Measurements from ENCODE around the gene RPS3. TPM values are rescaled to one million over a fixed set of nuclear protein-coding genes. Genes with fewer than 3 reads are reported as not detected.

The RPS3 gene
- total RNA-seq, 3 donors from 2014 or later (not counting 1 experiment from before 2014, with no cell fraction given), result 2,027 to 2,376 (median 2,290) TPM

DNA sequence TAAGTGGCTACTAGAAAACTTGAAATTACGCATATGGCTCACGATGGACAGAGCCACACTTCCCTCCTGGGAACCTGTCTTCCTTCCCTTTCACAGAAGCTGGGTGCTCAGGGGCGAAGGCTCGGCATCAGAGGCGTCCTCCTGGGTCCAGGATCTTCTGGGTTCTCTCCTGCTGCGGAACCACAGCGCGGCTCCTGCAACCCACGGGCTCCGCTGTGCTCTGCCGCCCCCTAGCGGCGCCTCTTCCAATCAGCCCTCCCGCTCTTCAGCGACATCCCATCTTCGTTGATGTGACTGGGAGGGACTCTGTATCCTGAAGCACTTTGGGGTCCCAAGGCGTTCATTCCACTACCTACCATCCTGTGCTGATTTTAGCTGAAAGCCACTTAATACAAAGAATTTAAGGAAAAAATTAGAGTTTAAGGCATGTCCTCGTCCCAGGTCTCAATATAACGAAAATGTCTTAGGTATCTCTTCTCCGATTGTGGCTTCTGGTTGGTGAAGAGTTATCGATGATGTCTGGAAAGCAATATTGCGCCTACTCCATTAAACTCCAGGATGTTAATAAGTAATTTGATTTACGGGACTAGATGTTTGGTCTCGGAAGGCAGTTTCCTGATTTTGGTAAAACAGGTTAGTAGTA, 14.8 kb upstream of the RPS3 start:
- peak; percentile 67 to 85 (median 75) for ATAC-seq
- no peaks in the 10 kb centered on the region for H3K27me3 Mint-ChIP-seq (ENCODE audit: low read depth in 2 of 2)
- H3K4me1 Mint-ChIP-seq, result peaks cover 19 to 28% of the 10 kb centered on the region in 2 donors
- WGBS (ENCODE audit: insufficient coverage), result 21% methylated on average over 24 of the region's 24 CpGs
- H3K27ac Mint-ChIP-seq, result peak overlapping the region; percentile 92 to 95
- no peaks in the 10 kb centered on the region for H3K9me3 Mint-ChIP-seq
- peak; percentile 99 for TF ChIP-seq CTCF (IDR thresholded peaks at IDR 0.05)
- no peaks in the 10 kb centered on the region for H3K36me3 ChIP-seq (ENCODE audit: control insufficient read depth, insufficient read depth, low read length)
- peak overlapping the region; percentile 89 for H3K4me3 Mint-ChIP-seq
- H3K4me3 ChIP-seq (ENCODE audit: low read length), result no peak overlapping the region
- no peaks in the 10 kb centered on the region for H3K9me3 ChIP-seq (ENCODE audit: control insufficient read depth, insufficient read depth, low read length)
- DNase-seq, result peak; percentile 76 to 92
- intact Hi-C loops (cut with micrococcal nuclease), result loop anchor here (1.0 to 5.0 kb wide), 3 partner anchors 42 to 104 kb away; no protein-coding TSS in a partner anchor
- peaks cover 42% of the 10 kb centered on the region for H3K4me1 ChIP-seq (ENCODE audit: control insufficient read depth, insufficient read depth, low read length)
- no peak overlapping the region for H3K27ac ChIP-seq (ENCODE audit: low read length)
- H3K27me3 ChIP-seq (ENCODE audit: control insufficient read depth, insufficient read depth, low read length), result no peaks in the 10 kb centered on the region
- no peaks in the 10 kb centered on the region for H3K36me3 Mint-ChIP-seq

- no peaks in the 10 kb centered on the region for H3K27me3 ChIP-seq (ENCODE audit: control insufficient read depth, insufficient read depth, low read length)
- Mint-ChIP-seq H3K4me3 (no peak overlapping the region), H3K4me1 (peaks cover 18 to 19% of the 10 kb centered on the region in 2 donors), H3K36me3 (no peaks in the 10 kb centered on the region), H3K27me3 (ENCODE audit: low read depth in 2 of 2) (no peaks in the 10 kb centered on the region), H3K9me3 (no peaks in the 10 kb centered on the region), H3K27ac (no peak overlapping the region)
- no peak overlapping the region for H3K4me3 ChIP-seq (ENCODE audit: low read length)
- intact Hi-C loops (cut with micrococcal nuclease), result no loop called here
- DNase-seq, result no peak
- peaks cover 35% of the 10 kb centered on the region for H3K4me1 ChIP-seq (ENCODE audit: control insufficient read depth, insufficient read depth, low read length)
- ATAC-seq, result no peak
- no peaks in the 10 kb centered on the region for H3K9me3 ChIP-seq (ENCODE audit: control insufficient read depth, insufficient read depth, low read length)
- WGBS (ENCODE audit: insufficient coverage), result 85% methylated on average over 3 of the region's 3 CpGs
- TF ChIP-seq CTCF (IDR thresholded peaks at IDR 0.05), result no peak
- no peak overlapping the region for H3K27ac ChIP-seq (ENCODE audit: low read length)
- no peaks in the 10 kb centered on the region for H3K36me3 ChIP-seq (ENCODE audit: control insufficient read depth, insufficient read depth, low read length)
Measured at GRCh38 chr11:75386942-75387630, 12.2 kb upstream of the RPS3 start.

DNA sequence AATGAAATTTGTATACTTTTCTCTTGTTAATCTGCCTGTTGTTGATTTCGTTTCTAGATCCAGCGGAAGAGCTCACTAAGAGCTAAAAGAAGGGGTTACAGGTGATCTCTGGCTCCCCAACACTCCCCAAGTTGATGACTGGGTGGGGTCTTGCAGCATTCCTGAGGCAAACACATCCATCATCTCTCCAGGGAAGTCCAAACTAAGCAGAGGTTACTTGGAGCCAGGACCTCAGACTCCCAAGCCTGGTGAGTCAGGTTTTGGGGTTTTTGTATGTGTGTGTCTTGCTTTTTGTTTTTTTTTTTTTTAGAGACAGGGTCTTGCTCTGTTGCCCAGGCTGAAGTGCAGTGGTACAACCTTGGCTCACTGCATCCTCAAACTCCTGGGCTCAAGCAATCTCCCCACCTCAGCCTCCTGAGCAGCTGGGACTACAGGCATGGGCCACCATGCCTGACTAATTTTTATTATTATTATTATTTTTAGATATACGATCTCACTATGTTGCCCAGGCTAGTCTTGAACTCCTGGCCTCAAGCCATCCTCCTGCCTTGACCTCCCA, 11.5 kb upstream of the RPS3 start:
- Mint-ChIP-seq H3K27me3 (ENCODE audit: low read depth in 2 of 2) (no peaks in the 10 kb centered on the region), H3K9me3 (no peaks in the 10 kb centered on the region), H3K4me3 (no peak overlapping the region), H3K36me3 (no peaks in the 10 kb centered on the region), H3K27ac (no peak overlapping the region), H3K4me1 (peaks cover 18 to 19% of the 10 kb centered on the region in 2 donors)
- no peak for DNase-seq
- TF ChIP-seq CTCF (IDR thresholded peaks at IDR 0.05), result no peak
- no peak overlapping the region for H3K27ac ChIP-seq (ENCODE audit: low read length)
- no peaks in the 10 kb centered on the region for H3K36me3 ChIP-seq (ENCODE audit: control insufficient read depth, insufficient read depth, low read length)
- no peak overlapping the region for H3K4me3 ChIP-seq (ENCODE audit: low read length)
- ATAC-seq, result no peak
- intact Hi-C loops (cut with micrococcal nuclease), result loop anchor here (1.0 kb wide), 3 partner anchors 42 to 144 kb away; no protein-coding TSS in a partner anchor
- H3K9me3 ChIP-seq (ENCODE audit: control insufficient read depth, insufficient read depth, low read length), result no peaks in the 10 kb centered on the region
- peaks cover 28% of the 10 kb centered on the region for H3K4me1 ChIP-seq (ENCODE audit: control insufficient read depth, insufficient read depth, low read length)
- no peaks in the 10 kb centered on the region for H3K27me3 ChIP-seq (ENCODE audit: control insufficient read depth, insufficient read depth, low read length)
- WGBS (ENCODE audit: insufficient coverage), result 81% methylated on average over 3 of the region's 3 CpGs

All from natural killer cell (primary cell).